ENCODE measurements around the gene ZBTB21. TPM values are rescaled to one million over a fixed set of nuclear protein-coding genes. Genes with fewer than 3 reads are reported as not detected.

Gene ZBTB21
- total and polyA plus RNA-seq, 2 of the 4 experiments (the other 2 are of a cell fraction) = 6.8 to 12.0 TPM

GRCh38 chr21:42027822-42028765 lies 17.9 kb upstream of the ZBTB21 start:
- Histone ChIP-seq H3K23ac (ENCODE audit: low read depth, low read length) (no peak overlapping the region), H2BK120ac (ENCODE audit: low read depth, low read length) (peak overlapping the region; percentile 60; the same call in 1 of the 2 replicates), H3K9ac (ENCODE audit: low read depth, low read length) (no peak overlapping the region), H2AK5ac (ENCODE audit: low read depth, low read length) (peak overlapping the region; percentile 86), H3K79me1 (ENCODE audit: low read depth in 1 of 2, low read length in 2 of 2) (peaks cover 3 to 4% of the 10 kb centered on the region in 2 experiments; a peak in 2 of 4 replicates), H2BK20ac (ENCODE audit: low read depth, low read length) (peak overlapping the region; percentile 70; the same call in 1 of the 2 replicates), H3K56ac (ENCODE audit: extremely low read depth, insufficient read depth, low read length) (no peak overlapping the region), H4K8ac (ENCODE audit: low read depth in 2 of 2, low read length in 2 of 2) (peak overlapping the region in 1 of 2 experiments; percentile 93; a peak in 1 of 4 replicates), H3K4ac (ENCODE audit: low read depth, low read length) (peak overlapping the region; percentile 85), H2BK5ac (ENCODE audit: low read depth, low read length, poor library complexity, severe bottlenecking) (peak overlapping the region; percentile 96), H3K27ac (ENCODE audit: insufficient read depth, low read length) (no peak overlapping the region), H4K20me1 (ENCODE audit: insufficient read depth, low read length) (no peaks in the 10 kb centered on the region), H3K9me3 (ENCODE audit: control insufficient read depth, insufficient read depth, low read length) (no peaks in the 10 kb centered on the region), H3K9me1 (ENCODE audit: insufficient read depth, low read length) (peaks cover 26% of the 10 kb centered on the region), H3K14ac (replicated peaks; ENCODE audit: low read depth, low read length) (no peak overlapping the region), H2BK15ac (ENCODE audit: low read depth, low read length) (peak overlapping the region; percentile 98; the same call in 2 of the 3 replicates), H4K91ac (ENCODE audit: insufficient read depth, low read depth, low read length) (peak overlapping the region; percentile 68), H3K4me2 (ENCODE audit: low read depth, low read length) (no peak overlapping the region), H4K5ac (ENCODE audit: low read depth, low read length) (no peak overlapping the region), H3K4me3 (ENCODE audit: insufficient read depth, low read depth, low read length) (no peak overlapping the region), H2AK9ac (replicated peaks; ENCODE audit: low read depth, low read length, poor library complexity) (peak overlapping the region; percentile 23), H3K4me1 (ENCODE audit: control insufficient read depth, insufficient read depth, low read length) (peaks cover 13% of the 10 kb centered on the region), H2AFZ (replicated peaks; ENCODE audit: low read length, poor library complexity) (no peak overlapping the region), H3K18ac (ENCODE audit: low read depth, low read length) (no peak overlapping the region), H3K36me3 (ENCODE audit: control insufficient read depth, insufficient read depth, low read length) (no peaks in the 10 kb centered on the region), H3K27me3 (ENCODE audit: control insufficient read depth, insufficient read depth, low read length) (no peaks in the 10 kb centered on the region)
- intact Hi-C loops (cut with micrococcal nuclease) (no loop called here), in situ Hi-C loops (cut with MboI; ENCODE audit: low sequenced_read_pairs) (no loop called here), dilution Hi-C loops (cut with HindIII; ENCODE audit: low sequenced_read_pairs, unreplicated experiment) (no loop called here)
- no peak for ATAC-seq (ENCODE audit: low read depth)
- DNase-seq = no peak
- WGBS, 2 experiments (ENCODE audit: extremely low coverage in 2 of 2, insufficient read length in 1 of 2) = 80% methylated on average over 14 of the region's 26 CpGs; no CpG with 5 or more reads in 1 of the 2 experiments
- CTCF ChIA-PET = no interaction called here
- no TSS peak for BruUV-seq (replicated peaks)
- POLR2A ChIA-PET (ENCODE audit: unreplicated experiment) = no interaction called here
- no peak for TF ChIP-seq FOS (IDR thresholded peaks at IDR 0.05; ENCODE audit: low read depth, low read length)
- TF ChIP-seq MAZ (IDR thresholded peaks at IDR 0.05; ENCODE audit: borderline replicate concordance, low read depth, low read length) = no peak
- TF ChIP-seq CTCF (conservative IDR thresholded peaks at IDR 0.05; ENCODE audit: low read depth, low read length) = no peak
- TF ChIP-seq NFE2L2 (IDR thresholded peaks at IDR 0.05; ENCODE audit: low read depth, low read length) = no peak
- TF ChIP-seq MXI1 (IDR thresholded peaks at IDR 0.05; ENCODE audit: borderline replicate concordance, low read depth, low read length) = no peak
- TF ChIP-seq MAFK (IDR thresholded peaks at IDR 0.05; ENCODE audit: low read depth, low read length) = no peak
- no peak for TF ChIP-seq BHLHE40 (IDR thresholded peaks at IDR 0.05; ENCODE audit: low read depth, low read length)
- no peak for TF ChIP-seq CEBPB (IDR thresholded peaks at IDR 0.05; ENCODE audit: low read depth, low read length)
- TF ChIP-seq USF2 (IDR thresholded peaks at IDR 0.05; ENCODE audit: low read depth, low read length) = no peak
- TF ChIP-seq ELK1 (IDR thresholded peaks at IDR 0.05; ENCODE audit: borderline replicate concordance, low read depth, low read length) = no peak
- TF ChIP-seq RFX5 (IDR thresholded peaks at IDR 0.05; ENCODE audit: low read depth, low read length) = no peak
- TF ChIP-seq SMC3 (IDR thresholded peaks at IDR 0.05; ENCODE audit: low read depth, low read length) = no peak
- TF ChIP-seq POLR2A (IDR thresholded peaks at IDR 0.05; ENCODE audit: low read depth, low read length) = no peak
- TF ChIP-seq CHD1 (IDR thresholded peaks at IDR 0.05; ENCODE audit: low read depth, low read length) = no peak
